Testis (tissue), 2 donors: Measurements from ENCODE around the gene ZHX3.

Source experiments
- POLR2A ChIP-seq: fragments of 450-650 bp; IDR thresholded peaks from one replicate; pipeline ENCODE4 v1.6.1; 2017; ENCODE audit warnings: antibody characterized with exemption, mild to moderate bottlenecking, moderate library complexity
- TF ChIP-seq, protein P1 (sequence below), 3 experiments: fragments of 450-650 bp in 2 of 3; fragments of 200-600 bp in 1 of 3; sonication (generic) in 1 of 3; IDR thresholded peaks; one replicate each; pipeline ENCODE4 v1.5.1; 2016 to 2019; ENCODE audit warnings: antibody characterized with exemption in 3 of 3, mild to moderate bottlenecking in 2 of 3, moderate library complexity in 1 of 3

DNA sequence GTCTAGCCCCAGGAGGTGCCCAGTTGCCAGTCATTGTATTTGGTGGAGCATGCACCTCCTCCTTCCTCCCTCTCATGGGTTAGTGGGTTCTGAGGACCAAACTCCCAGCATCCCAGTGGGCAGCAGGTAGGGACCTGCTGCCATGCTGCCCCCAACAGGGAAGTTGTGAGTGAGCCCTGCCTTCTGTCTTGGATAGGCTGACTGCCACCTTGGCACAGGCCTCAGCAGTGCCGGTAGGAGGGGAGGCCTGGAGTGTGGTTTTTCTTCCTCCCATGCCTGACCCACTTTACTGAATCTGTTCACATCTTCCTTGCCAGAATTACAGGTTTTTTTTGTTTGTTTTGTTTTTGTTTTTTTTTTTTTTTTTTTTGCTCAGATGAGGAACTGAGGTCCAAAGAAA is 155.6 kb downstream of the ZHX3 start:
- TF ChIP-seq POLR2A: no peak
- TF ChIP-seq, protein P1, sequence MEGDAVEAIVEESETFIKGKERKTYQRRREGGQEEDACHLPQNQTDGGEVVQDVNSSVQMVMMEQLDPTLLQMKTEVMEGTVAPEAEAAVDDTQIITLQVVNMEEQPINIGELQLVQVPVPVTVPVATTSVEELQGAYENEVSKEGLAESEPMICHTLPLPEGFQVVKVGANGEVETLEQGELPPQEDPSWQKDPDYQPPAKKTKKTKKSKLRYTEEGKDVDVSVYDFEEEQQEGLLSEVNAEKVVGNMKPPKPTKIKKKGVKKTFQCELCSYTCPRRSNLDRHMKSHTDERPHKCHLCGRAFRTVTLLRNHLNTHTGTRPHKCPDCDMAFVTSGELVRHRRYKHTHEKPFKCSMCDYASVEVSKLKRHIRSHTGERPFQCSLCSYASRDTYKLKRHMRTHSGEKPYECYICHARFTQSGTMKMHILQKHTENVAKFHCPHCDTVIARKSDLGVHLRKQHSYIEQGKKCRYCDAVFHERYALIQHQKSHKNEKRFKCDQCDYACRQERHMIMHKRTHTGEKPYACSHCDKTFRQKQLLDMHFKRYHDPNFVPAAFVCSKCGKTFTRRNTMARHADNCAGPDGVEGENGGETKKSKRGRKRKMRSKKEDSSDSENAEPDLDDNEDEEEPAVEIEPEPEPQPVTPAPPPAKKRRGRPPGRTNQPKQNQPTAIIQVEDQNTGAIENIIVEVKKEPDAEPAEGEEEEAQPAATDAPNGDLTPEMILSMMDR (IDR thresholded peaks at IDR 0.05): no peak
